ENCODE results near the gene TMEM120B.

- TF ChIP-seq CTCF (IDR thresholded peaks at IDR 0.05), result no peak
- no peak for TF ChIP-seq ZFX (IDR thresholded peaks at IDR 0.05; ENCODE audit: borderline replicate concordance)
Observed at GRCh38 chr12:121724925-121725324, 12.4 kb downstream of the TMEM120B start.

Measured in 22Rv1 (cell line).